ENCODE measurements around the gene TBX1.

DNA sequence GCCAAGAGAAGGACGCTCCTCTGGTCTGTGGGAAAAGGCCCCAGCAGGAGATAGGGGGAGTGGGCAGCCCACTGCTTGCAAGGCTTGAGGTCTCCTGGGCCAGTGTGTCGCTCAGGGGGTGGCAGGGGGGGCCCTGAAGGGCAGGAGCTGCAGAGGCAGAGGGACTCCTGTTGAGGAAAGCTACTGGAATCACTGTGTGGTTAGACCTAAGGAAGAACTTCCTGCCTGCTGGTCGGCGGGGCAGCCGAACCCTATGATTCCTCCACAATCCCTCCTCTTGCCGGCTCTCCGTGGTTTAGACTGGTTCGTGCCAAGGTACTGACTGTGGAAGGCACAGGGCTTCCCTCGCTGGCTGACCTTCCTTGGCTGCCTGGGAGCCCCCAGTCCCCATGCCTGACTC lies 31.1 kb upstream of the TBX1 start:
- TF ChIP-seq, protein P1, sequence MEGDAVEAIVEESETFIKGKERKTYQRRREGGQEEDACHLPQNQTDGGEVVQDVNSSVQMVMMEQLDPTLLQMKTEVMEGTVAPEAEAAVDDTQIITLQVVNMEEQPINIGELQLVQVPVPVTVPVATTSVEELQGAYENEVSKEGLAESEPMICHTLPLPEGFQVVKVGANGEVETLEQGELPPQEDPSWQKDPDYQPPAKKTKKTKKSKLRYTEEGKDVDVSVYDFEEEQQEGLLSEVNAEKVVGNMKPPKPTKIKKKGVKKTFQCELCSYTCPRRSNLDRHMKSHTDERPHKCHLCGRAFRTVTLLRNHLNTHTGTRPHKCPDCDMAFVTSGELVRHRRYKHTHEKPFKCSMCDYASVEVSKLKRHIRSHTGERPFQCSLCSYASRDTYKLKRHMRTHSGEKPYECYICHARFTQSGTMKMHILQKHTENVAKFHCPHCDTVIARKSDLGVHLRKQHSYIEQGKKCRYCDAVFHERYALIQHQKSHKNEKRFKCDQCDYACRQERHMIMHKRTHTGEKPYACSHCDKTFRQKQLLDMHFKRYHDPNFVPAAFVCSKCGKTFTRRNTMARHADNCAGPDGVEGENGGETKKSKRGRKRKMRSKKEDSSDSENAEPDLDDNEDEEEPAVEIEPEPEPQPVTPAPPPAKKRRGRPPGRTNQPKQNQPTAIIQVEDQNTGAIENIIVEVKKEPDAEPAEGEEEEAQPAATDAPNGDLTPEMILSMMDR (IDR thresholded peaks at IDR 0.05): no peak
- TF ChIP-seq POLR2A (IDR thresholded peaks at IDR 0.05): no peak
- no peak for TF ChIP-seq POLR2AphosphoS5 (IDR thresholded peaks at IDR 0.05)
